Psoas muscle (tissue), 8 donors: ENCODE data around the gene SLC27A1. TPM values are rescaled to one million over a fixed set of nuclear protein-coding genes. Genes with fewer than 3 reads are reported as not detected.

Experiments
- ATAC-seq, 4 donors: fragments of 200-7000 bp; cut with Tn5 transposase; one replicate each; pipeline ENCODE4 v1.9.1; 2020; ENCODE audit warnings: moderate library complexity in 3 of 4, mild to moderate bottlenecking in 2 of 4
- DNase-seq, 2 donors: peaks; one replicate each; pipeline ENCODE4 v3.0.0-alpha.2; 2020
- H3K27ac ChIP-seq: fragments of 200-600 bp; one replicate; pipeline ENCODE4 v1.8.0; 2022
- H3K27me3 ChIP-seq, 3 donors: fragments of 200-600 bp in 1 of 3; one replicate each; pipeline versions ENCODE4 v1.6.1 to v1.8.0; 2013 to 2022; ENCODE audit warnings: low read length in 2 of 3, mild to moderate bottlenecking in 2 of 3, moderate library complexity in 1 of 3; ENCODE audit not compliant: insufficient read depth in 3 of 3
- H3K36me3 ChIP-seq, 2 donors: fragments of 200-600 bp in 1 of 2; one replicate each; pipeline versions ENCODE4 v1.6.1 to v1.8.0; 2013 to 2022; ENCODE audit warnings: low read depth in 1 of 2, mild to moderate bottlenecking in 1 of 2, moderate library complexity in 1 of 2; ENCODE audit not compliant: insufficient read depth in 1 of 2
- H3K4me1 ChIP-seq: fragments of 200-600 bp; one replicate; pipeline ENCODE4 v1.8.0; 2022
- H3K4me3 ChIP-seq: fragments of 200-600 bp; one replicate; pipeline ENCODE4 v1.8.0; 2022; ENCODE audit warnings: mild to moderate bottlenecking
- H3K9me3 ChIP-seq: fragments of 200-600 bp; one replicate; pipeline ENCODE4 v1.8.0; 2022
- CTCF ChIP-seq: fragments of 200-600 bp; IDR thresholded peaks from one replicate; pipeline ENCODE4 v1.8.0; 2022; ENCODE audit warnings: antibody characterized with exemption
- WGBS, 3 donors: extraction: QIAGEN DNeasy Blood & Tissue Kit; methylation state at CpG; one replicate each; pipeline versions ENCODE4 v1.1.6 to v1.1.7; 2013; 5-methylcytosine and 5-hydroxymethylcytosine counted together
- intact Hi-C, 2 donors: fragments of 100-400 bp; cut with DNase I; formaldehyde crosslinking; loops; one replicate each; pipeline versions ENCODE4 v1.11.0 to v1.14.2; 2022
- polyA plus RNA-seq, 3 donors: library from polyadenylated mRNA; stranded (reverse); fragments of 200-250 nt; gene quantifications; one replicate each; pipeline ENCODE4 v1.2.3, GENCODE V29; 2013
- total RNA-seq, 4 donors: library from RNA; stranded (reverse); fragmentation: NEBNext Ultra II Directional in 2 of 4; extraction: Animal tissue kit (Norgen Biotek cat#: 25700) in 2 of 4; gene quantifications; one replicate each; pipeline versions ENCODE4 v1.2.1 to v1.2.4, GENCODE V29; 2021 to 2023
- donor health status: healthy with polysubstance abuse.
- donor health status: DM: no; HTN: no; CAD: no; lungs with moderate emphysema.
- donor health status: Bipolar disorder and iron deficiency.
- donor health status: healthy.
- donor health status: DM: yes; HTN: yes; CAD: no.
- donor health status: DM: no; HTN: no; CAD: no.
- donor health status: DM: no; HTN: no; CAD: no.
- donor health status: DM: yes; HTN: yes; CAD: no.

SLC27A1 gene
- total and polyA plus RNA-seq, 7 donors: 11.8 to 40.1 (median 25.5) TPM

DNA sequence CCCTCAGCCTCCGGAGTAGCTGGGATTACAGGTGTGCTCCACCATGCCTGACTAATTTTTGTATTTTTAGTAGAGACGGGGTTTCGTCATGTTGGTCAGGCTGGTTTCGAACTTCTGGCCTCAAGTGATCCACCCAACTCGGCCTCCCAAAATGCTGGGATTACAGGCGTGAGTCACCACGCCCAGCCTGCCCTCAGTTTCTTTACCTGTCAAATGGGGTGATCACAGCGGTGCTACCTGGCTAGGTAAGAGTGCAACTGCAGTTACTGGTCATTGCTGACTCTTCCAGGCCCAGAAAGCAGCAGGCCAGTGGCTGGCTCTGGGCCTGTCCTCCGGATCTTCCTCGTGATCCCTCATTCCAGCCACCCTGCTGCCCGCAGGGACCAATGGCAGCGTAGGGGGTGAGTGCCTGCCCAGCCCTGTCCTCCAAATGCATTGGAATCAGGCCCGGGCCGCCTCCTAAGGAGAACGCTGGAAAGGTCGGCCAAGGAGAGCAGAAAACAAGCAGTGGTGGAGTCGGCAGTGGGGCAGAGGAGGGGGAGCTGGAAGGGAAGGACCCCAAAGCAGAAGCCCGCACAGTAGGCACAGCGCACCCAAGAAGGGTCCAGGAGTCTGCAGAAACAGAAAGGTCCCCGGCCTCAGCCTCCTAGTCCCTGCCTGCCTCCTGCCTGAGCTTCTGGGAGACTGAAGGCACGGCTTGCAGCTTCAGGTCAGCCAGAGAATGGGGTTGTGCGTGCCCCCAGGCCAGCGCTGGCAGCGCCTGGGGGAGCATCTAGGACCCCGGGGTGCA, 1.8 kb upstream of the SLC27A1 start:
- DNase-seq: peak; percentile 72 to 89
- H3K4me1 ChIP-seq: peaks cover 32% of the 10 kb centered on the region
- H3K4me3 ChIP-seq: peak overlapping the region; percentile 88
- intact Hi-C loops: loop anchor here (5.0 kb wide), 1 partner anchor 121 kb away; no protein-coding TSS in a partner anchor
- 26 to 42% (median 30%) methylated on average over 24 to 25 of the region's 25 CpGs for WGBS, 3 donors
- H3K36me3 ChIP-seq: no peaks in the 10 kb centered on the region
- no peaks in the 10 kb centered on the region for H3K9me3 ChIP-seq
- TF ChIP-seq CTCF: no peak
- ATAC-seq: peak; percentile 25 to 59 (median 53)
- H3K27ac ChIP-seq: peak overlapping the region; percentile 93
- H3K27me3 ChIP-seq: no peaks in the 10 kb centered on the region

- peak overlapping the region; percentile 88 for H3K4me3 ChIP-seq
- DNase-seq (no peak), ATAC-seq (peak in 3 of 4 donors; percentile 0 to 3 (median 0))
- H3K4me1 ChIP-seq: peaks cover 35% of the 10 kb centered on the region
- no peaks in the 10 kb centered on the region for H3K27me3 ChIP-seq
- no peak for TF ChIP-seq CTCF
- peak overlapping the region; percentile 93 for H3K27ac ChIP-seq
- peaks cover 0 to 2% of the 10 kb centered on the region in 2 donors for H3K36me3 ChIP-seq
- intact Hi-C loops: loop anchor here (5.0 kb wide), 1 partner anchor 122 kb away; no protein-coding TSS in a partner anchor
- H3K9me3 ChIP-seq: no peaks in the 10 kb centered on the region
- WGBS, 3 donors: 1 to 4% (median 1%) methylated on average over 19 of the region's 19 CpGs
Observed at GRCh38 chr19:17469092-17469480, 1.2 kb upstream of the SLC27A1 start.

GRCh38 chr19:17469481-17470067, 750 bp upstream of the SLC27A1 start:
- Histone ChIP-seq H3K27me3 (no peaks in the 10 kb centered on the region), H3K36me3 (peaks cover 0 to 4% of the 10 kb centered on the region in 2 donors), H3K4me1 (peaks cover 35% of the 10 kb centered on the region), H3K4me3 (peak overlapping the region; percentile 88), H3K9me3 (no peaks in the 10 kb centered on the region), H3K27ac (peak overlapping the region; percentile 93)
- intact Hi-C loops: loop anchor here (5.0 kb wide), 1 partner anchor 122 kb away; no protein-coding TSS in a partner anchor
- DNase-seq: peak; percentile 95 to 98
- 1% methylated on average over 25 to 31 of the region's 31 CpGs for WGBS, 3 donors
- ATAC-seq: peak; percentile 75 to 81 (median 76)
- TF ChIP-seq CTCF: no peak

GRCh38 chr19:17471410-17472125, 1.2 kb downstream of the SLC27A1 start:
- no peak for TF ChIP-seq CTCF
- ATAC-seq (no peak), DNase-seq (no peak)
- H3K27ac ChIP-seq: peak overlapping the region; percentile 93
- peak overlapping the region; percentile 88 for H3K4me3 ChIP-seq
- H3K27me3 ChIP-seq: no peaks in the 10 kb centered on the region
- H3K36me3 ChIP-seq: peaks cover 0 to 4% of the 10 kb centered on the region in 2 donors
- intact Hi-C loops: no loop called here
- H3K9me3 ChIP-seq: no peaks in the 10 kb centered on the region
- 68 to 70% (median 69%) methylated on average over 12 of the region's 12 CpGs for WGBS, 3 donors
- H3K4me1 ChIP-seq: peaks cover 37% of the 10 kb centered on the region
